Kidney capillary endothelial cell (primary cell): ENCODE measurements around the gene LPIN1.

Experiments used
- DNase-seq: peaks from one replicate; pipeline ENCODE4 v3.0.0-alpha.2; 2018; ENCODE audit warnings: low spot score

Gene LPIN1, protein sequence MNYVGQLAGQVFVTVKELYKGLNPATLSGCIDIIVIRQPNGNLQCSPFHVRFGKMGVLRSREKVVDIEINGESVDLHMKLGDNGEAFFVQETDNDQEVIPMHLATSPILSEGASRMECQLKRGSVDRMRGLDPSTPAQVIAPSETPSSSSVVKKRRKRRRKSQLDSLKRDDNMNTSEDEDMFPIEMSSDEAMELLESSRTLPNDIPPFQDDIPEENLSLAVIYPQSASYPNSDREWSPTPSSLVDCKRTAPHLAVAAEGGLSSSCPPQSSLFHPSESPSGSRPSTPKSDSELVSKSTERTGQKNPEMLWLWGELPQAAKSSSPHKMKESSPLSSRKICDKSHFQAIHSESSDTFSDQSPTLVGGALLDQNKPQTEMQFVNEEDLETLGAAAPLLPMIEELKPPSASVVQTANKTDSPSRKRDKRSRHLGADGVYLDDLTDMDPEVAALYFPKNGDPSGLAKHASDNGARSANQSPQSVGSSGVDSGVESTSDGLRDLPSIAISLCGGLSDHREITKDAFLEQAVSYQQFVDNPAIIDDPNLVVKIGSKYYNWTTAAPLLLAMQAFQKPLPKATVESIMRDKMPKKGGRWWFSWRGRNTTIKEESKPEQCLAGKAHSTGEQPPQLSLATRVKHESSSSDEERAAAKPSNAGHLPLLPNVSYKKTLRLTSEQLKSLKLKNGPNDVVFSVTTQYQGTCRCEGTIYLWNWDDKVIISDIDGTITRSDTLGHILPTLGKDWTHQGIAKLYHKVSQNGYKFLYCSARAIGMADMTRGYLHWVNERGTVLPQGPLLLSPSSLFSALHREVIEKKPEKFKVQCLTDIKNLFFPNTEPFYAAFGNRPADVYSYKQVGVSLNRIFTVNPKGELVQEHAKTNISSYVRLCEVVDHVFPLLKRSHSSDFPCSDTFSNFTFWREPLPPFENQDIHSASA

DNA sequence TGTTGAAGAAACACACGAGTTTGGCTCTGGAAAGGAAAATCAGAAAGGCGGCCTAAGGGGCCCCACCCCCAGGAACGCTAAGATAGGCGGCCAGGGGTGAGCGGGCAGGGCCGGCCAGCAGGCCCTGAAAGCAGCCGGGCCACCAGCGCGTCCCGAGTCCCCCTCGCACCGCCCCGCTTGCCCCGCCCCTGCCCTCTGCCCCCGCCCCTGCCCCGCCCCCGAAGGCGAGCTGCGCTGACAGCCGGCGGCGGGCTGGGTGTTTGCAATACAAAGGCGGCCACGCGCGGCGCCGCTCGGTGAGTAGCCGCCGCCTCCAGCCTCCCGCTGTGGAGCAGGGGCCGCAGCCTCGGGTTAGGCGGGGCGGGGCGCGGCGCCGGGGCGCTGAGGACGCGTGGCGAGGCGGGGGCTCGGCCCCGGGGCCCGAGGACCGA is at the start of gene LPIN1:
TSS of gene LPIN1 (plus strand) at position 257 of the 431 bp plus-strand sequence. CDS start 18,910 bp downstream, outside the sequence.
- peak; percentile 81 for DNase-seq

DNA sequence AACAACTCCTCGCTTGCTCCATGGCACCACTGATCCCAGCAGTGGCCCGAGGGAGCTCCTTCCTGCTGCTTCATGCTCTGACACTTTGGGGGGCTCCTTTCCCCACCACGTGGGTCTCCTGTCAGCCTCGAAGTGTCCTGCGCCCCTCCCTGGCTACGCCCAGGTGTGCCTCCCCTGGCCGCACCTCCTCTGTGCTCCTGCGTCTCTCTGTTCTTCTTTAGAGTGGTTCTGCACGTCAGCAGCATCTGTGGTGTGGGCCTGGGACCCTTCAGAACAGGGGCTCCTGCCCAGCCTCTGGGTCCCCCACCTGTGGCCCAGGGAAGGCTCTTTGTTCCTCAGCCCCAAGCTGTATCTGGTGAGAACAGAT is 49.7 kb upstream of the LPIN1 start:
- no peak for DNase-seq

DNA sequence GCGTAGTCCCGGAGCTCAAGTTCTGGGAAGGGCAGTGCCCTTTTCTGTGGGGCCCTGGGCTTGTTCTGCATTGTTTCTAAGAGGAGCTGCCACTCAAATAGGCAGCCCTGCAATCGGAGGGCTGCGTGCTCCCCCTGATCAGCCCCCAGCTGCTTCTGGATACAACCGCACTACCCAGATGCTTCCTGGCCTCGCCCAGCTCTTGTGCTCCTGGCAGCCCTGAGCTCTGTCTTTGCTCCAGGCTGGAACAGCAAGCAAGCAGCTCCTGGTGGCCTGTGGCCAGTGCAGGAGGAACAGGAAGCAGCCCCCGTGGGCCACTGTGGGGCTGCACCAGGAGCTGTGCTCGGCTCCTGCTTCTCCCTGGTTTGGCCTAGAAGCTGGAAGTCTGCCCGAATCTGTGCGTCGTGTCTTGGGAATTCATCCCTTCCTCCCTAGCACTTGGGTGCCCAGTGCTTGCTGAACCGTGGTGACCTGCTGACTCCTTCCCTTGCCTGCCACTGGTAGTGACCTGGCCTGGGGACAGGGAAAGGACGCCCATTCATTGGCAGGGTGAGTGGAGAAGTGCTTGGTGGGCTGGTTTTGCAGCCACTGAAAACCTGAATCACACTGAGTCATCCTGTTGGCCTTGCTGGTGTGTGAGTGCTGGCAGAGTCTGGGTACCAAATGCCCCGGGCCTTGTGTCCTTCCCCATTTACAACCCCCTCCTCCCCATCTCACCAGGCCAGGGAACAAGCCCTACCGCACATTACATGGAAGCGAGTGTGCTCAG is 49.1 kb upstream of the LPIN1 start:
- DNase-seq, result peak; percentile 62

- DNase-seq, result no peak
These were observed 48.2 kb upstream of the LPIN1 start for GRCh38 chr2:11698009-11698922.

- no peak for DNase-seq
These were observed 46.5 kb upstream of the LPIN1 start for GRCh38 chr2:11699686-11700670.

DNA sequence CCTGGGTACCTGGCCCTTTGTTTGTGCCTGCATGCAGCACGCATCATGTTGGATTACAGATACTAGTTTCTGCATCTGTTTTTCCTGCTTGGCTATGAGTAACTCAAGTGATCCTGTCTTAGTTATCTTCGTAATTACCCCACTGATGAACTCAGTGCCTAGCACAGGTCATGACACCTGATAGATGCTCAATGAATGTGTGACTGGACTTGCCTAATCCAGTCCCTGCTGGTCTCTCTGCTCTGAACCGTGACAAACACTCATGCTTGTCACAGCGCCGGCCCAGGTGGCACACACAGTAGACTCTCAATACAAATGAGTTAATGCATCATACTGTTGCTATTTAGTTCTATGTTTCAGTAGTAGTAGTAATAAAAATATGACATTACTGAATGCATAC is 45.2 kb upstream of the LPIN1 start:
- no peak for DNase-seq

GRCh38 chr2:11701751-11702301 is 44.6 kb upstream of the LPIN1 start:
- no peak for DNase-seq

DNA sequence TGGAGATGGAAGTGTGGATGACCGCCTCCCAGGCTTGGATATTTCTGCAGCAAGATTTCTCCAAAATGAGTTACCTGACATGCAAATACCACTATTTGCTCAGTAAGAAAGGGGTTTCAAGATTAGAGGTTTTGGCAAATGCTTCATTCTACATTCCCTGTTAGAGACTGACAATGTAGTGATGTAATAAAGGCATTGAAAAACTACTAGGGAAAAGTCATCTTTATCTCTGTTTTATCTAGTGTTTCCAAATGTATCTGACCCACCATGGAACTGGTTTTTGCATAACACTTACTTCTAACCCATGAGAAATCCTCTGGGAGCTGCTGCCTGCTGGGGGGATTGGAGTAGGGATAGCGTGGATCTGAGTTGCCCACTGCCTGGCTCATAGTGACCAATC is 43.5 kb upstream of the LPIN1 start:
- no peak for DNase-seq

DNA sequence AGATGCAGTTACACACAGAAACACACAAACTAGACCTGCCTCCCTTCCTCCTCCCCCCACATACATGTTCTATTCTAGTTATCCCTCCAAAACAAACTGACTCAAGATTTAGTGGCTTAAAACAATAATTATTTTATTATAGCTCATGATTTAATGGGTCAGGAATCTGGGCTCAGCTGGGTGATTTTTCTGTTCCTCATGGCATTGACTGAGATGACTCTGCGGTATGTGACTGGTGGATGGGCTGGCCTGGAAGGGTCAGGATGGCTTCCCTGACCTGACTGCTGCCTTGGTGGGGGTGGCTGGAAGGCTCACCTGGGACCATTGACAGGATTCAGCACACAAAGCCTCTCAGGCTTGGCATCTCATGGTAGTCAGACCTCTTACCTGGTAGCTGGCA is 42.7 kb upstream of the LPIN1 start:
- DNase-seq, result no peak

GRCh38 chr2:11705063-11705462 is 41.4 kb upstream of the LPIN1 start:
- no peak for DNase-seq

GRCh38 chr2:11705711-11706110 is 40.7 kb upstream of the LPIN1 start:
- DNase-seq, result no peak

GRCh38 chr2:11708106-11708505 is 38.3 kb upstream of the LPIN1 start:
- no peak for DNase-seq

GRCh38 chr2:11709293-11709692 is 37.1 kb upstream of the LPIN1 start:
- no peak for DNase-seq

DNA sequence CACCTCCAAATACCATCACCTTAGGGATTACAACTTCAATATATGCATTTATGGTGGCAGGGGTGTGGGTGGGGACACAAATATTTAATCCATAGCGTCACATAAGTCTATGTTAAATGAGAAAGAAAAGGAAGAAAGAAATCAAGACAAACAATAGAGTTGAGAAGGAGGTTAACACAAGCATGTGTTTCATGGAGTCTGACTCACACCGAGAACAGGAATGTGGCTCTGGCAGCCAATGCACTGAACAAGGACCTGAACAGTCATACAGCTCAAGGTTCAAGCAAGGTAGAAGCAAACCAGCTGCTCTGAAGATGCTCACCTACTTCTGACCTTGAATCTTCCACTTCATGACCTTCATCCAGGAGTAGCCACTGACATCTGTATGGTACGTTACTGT is 36.2 kb upstream of the LPIN1 start:
- peak; percentile 23 for DNase-seq

DNA sequence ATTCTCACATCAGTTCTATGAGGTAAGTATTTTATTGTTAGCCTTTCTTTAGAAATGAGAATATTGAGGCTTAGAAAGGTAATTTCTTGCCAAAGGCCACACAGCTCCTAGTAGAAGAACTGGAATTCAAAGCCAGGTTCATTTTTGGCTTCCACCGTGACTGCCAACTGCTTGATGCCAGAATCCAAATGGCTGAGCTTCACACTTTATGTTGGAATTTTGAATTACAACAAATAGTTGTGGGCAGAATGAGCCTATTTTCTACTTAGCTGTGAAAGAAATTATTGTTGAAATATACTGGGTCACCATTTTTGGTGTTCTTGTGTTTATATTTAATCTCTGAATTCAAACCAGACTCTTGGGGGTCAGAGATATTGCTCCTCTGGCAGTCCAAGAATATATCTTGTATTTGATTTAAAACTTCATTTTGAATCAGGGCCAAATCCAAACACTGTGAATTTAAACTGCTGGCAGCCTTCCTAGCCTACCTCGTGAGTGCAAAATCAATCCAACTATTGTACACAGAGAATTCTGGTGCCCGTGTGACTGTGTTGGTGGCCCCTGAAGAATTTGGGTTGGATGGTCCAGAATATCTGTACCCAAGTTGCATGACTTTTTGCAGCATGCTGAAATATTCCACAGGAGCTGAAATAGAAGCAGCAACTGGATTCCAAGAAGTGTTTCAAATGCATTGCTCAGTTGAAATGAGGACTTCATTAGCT is 35.6 kb upstream of the LPIN1 start:
- DNase-seq, result no peak

GRCh38 chr2:11711354-11711716 is 35.1 kb upstream of the LPIN1 start:
- DNase-seq, result no peak

- no peak for DNase-seq
These were observed 34.7 kb upstream of the LPIN1 start for GRCh38 chr2:11711751-11712150.

DNA sequence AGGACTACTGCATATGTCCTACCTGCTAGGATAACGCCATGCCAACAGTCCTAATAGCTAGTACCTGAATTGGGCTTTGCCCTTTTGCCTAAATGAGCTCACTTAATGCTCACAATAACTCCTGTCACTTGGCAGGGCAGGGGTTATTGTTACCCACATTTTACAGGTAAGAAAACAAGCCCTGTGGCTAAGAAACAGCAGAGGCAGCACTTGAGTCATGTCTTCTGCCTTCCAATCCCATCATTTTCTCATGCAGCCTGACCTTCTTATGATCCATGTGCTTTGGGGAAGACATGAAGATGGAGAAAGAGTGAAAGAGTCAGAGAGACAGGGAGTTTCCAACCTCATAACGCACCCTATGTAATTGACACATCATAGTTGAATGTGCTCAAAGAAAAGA is 33.6 kb upstream of the LPIN1 start:
- DNase-seq, result no peak

DNA sequence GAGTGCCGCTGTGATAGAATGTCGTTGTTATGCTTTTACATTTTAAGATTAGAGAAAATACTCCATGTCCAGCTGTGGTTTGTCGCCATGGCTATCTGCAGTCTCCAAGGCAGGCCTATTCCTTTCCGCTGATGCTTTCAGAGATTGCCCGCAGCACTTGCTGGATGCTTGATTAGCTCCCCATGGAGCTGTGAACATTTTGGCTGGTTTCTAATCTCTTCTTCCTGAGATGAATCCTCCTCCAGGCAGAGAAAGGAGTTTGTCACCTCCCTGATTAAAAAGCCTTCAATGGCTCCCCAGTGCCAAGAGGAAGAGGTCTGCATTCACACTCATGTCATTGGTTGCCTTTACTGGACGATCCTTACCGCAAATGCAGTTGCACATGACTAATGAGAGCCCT is 32.6 kb upstream of the LPIN1 start:
- DNase-seq, result no peak
